Activated naive CD8-positive, alpha-beta T cell treated with anti-CD3 and anti-CD28 coated beads, Interleukin-2, amount 10 ng/mL, durations not matched to agents 7 days and 5 days (primary cell): ENCODE results near the gene LRRC39. TPM values are rescaled to one million over a fixed set of nuclear protein-coding genes. Genes with fewer than 3 reads are reported as not detected.
A peak's percentile ranks its signal among the peaks of the same experiment; 100 is the strongest.
"Not testable (repeated sequence)": the region's sequence is repeated elsewhere in the genome, so short reads cannot be mapped to it uniquely, and the experiment has no call there.

Experiments
- ATAC-seq: fragments of 150-1000 bp; cut with Tn5 transposase; one replicate; pipeline ENCODE4 v1.10.0; 2021; ENCODE audit warnings: low read depth, moderate library complexity
- POLR2A ChIA-PET: fragments of 350-600 bp; sonication (Branson Sonifier 250); formaldehyde crosslinking; loops from one replicate; lab custom pipeline; 2021; ENCODE audit warnings: antibody characterized with exemption; lab: Charles Lee
- DNase-seq: peaks from one replicate; pipeline ENCODE4 v3.0.0; 2021
- H3K27ac Mint-ChIP-seq: one replicate; pipeline ENCODE4 v1.8.0; 2022; ENCODE audit warnings: mild to moderate bottlenecking, mixed read lengths
- H3K27me3 Mint-ChIP-seq: one replicate; pipeline ENCODE4 v1.8.0; 2022; ENCODE audit warnings: mild to moderate bottlenecking, moderate library complexity, mixed read lengths
- H3K36me3 Mint-ChIP-seq: one replicate; pipeline ENCODE4 v1.8.0; 2021; ENCODE audit warnings: mild to moderate bottlenecking, mixed read lengths
- H3K4me1 Mint-ChIP-seq: one replicate; pipeline ENCODE4 v1.8.0; 2021; ENCODE audit warnings: mixed read lengths
- H3K4me3 Mint-ChIP-seq: one replicate; pipeline ENCODE4 v1.8.0; 2022; ENCODE audit warnings: mild to moderate bottlenecking, moderate library complexity, mixed read lengths
- H3K9me3 Mint-ChIP-seq: one replicate; pipeline ENCODE4 v1.8.0; 2021; ENCODE audit warnings: mixed read lengths
- total RNA-seq, 2 experiments: library from RNA; stranded (reverse); gene quantifications; one replicate each; pipeline ENCODE4 v1.2.3, GENCODE V29; 2021

Gene LRRC39
- total RNA-seq, result under 1 TPM; 0.94 to 0.96 TPM

- DNase-seq (no peak), ATAC-seq (no peak)
- POLR2A ChIA-PET, result no interaction called here
- Mint-ChIP-seq H3K4me3 (no peak within 1 kb of the TSS), H3K9me3 (no peaks in the 10 kb centered on the region), H3K36me3 (peaks cover 1% of the 10 kb centered on the region), H3K27ac (no peak within 1 kb of the TSS), H3K4me1 (no peaks in the 10 kb centered on the region), H3K27me3 (peaks cover 3% of the 10 kb centered on the region)
These were observed at the start of gene LRRC39 for GRCh38 chr1:100178091-100178490. TSS of gene LRRC39 (minus strand) at chr1:100178256. CDS start at chr1:100168516, 9,740 bp downstream.

- POLR2A ChIA-PET, result interaction anchor here (1.0 kb wide), 1 partner anchor 27 kb away, joined by 3 read pairs; the partner anchor contains the start of gene DBT
- Mint-ChIP-seq H3K9me3 (peaks cover 1% of the 10 kb centered on the region), H3K4me3 (no peak overlapping the region), H3K36me3 (peaks cover 30% of the 10 kb centered on the region), H3K4me1 (peaks cover 11% of the 10 kb centered on the region), H3K27ac (no peak overlapping the region), H3K27me3 (no peaks in the 10 kb centered on the region)
- ATAC-seq (no peak), DNase-seq (no peak)
These were observed 44.4 kb upstream of the LRRC39 start for GRCh38 chr1:100222428-100222827.

GRCh38 chr1:100219883-100220282, 41.8 kb upstream of the LRRC39 start:
- H3K9me3 Mint-ChIP-seq, result peaks cover 1% of the 10 kb centered on the region
- POLR2A ChIA-PET, result no interaction called here
- no peaks in the 10 kb centered on the region for H3K27me3 Mint-ChIP-seq
- peak overlapping the region; percentile 3 for H3K27ac Mint-ChIP-seq
- peaks cover 31% of the 10 kb centered on the region for H3K36me3 Mint-ChIP-seq
- H3K4me3 Mint-ChIP-seq, result no peak overlapping the region
- ATAC-seq (no peak), DNase-seq (no peak)
- peaks cover 11% of the 10 kb centered on the region for H3K4me1 Mint-ChIP-seq

GRCh38 chr1:100219457-100219856, 41.4 kb upstream of the LRRC39 start:
- Mint-ChIP-seq H3K9me3 (peaks cover 1% of the 10 kb centered on the region), H3K36me3 (peaks cover 31% of the 10 kb centered on the region), H3K4me1 (peaks cover 11% of the 10 kb centered on the region), H3K27ac (peak overlapping the region; percentile 3), H3K27me3 (no peaks in the 10 kb centered on the region), H3K4me3 (no peak overlapping the region)
- DNase-seq (no peak), ATAC-seq (no peak)
- POLR2A ChIA-PET, result no interaction called here

GRCh38 chr1:100217834-100218233, 39.8 kb upstream of the LRRC39 start:
- ATAC-seq (no peak), DNase-seq (no peak)
- no peak overlapping the region for H3K4me3 Mint-ChIP-seq
- H3K27ac Mint-ChIP-seq, result no peak overlapping the region
- peaks cover 1% of the 10 kb centered on the region for H3K9me3 Mint-ChIP-seq
- H3K27me3 Mint-ChIP-seq, result no peaks in the 10 kb centered on the region
- POLR2A ChIA-PET, result no interaction called here
- H3K4me1 Mint-ChIP-seq, result peaks cover 7% of the 10 kb centered on the region
- H3K36me3 Mint-ChIP-seq, result peaks cover 32% of the 10 kb centered on the region

GRCh38 chr1:100215101-100215500, 37.0 kb upstream of the LRRC39 start:
- Mint-ChIP-seq H3K27me3 (no peaks in the 10 kb centered on the region), H3K4me3 (no peak overlapping the region), H3K9me3 (peaks cover 1% of the 10 kb centered on the region), H3K36me3 (peaks cover 26% of the 10 kb centered on the region), H3K27ac (no peak overlapping the region), H3K4me1 (peaks cover 5% of the 10 kb centered on the region)
- no peak for DNase-seq
- POLR2A ChIA-PET, result no interaction called here
- ATAC-seq, result no peak

- no peaks in the 10 kb centered on the region for H3K9me3 Mint-ChIP-seq
- H3K4me1 Mint-ChIP-seq, result no peaks in the 10 kb centered on the region
- no peak for DNase-seq
- H3K36me3 Mint-ChIP-seq, result peaks cover 21% of the 10 kb centered on the region
- POLR2A ChIA-PET, result no interaction called here
- H3K27me3 Mint-ChIP-seq, result no peaks in the 10 kb centered on the region
- H3K27ac Mint-ChIP-seq, result no peak overlapping the region
- no peak for ATAC-seq
- H3K4me3 Mint-ChIP-seq, result no peak overlapping the region
These were observed 35.1 kb upstream of the LRRC39 start for GRCh38 chr1:100213141-100213540.

- H3K9me3 Mint-ChIP-seq, result peaks cover 10% of the 10 kb centered on the region
- H3K36me3 Mint-ChIP-seq, result peaks cover 52% of the 10 kb centered on the region
- DNase-seq (no peak), ATAC-seq (no peak)
- POLR2A ChIA-PET, result no interaction called here
- no peak overlapping the region for H3K27ac Mint-ChIP-seq
- H3K4me3 Mint-ChIP-seq, result no peak overlapping the region
- H3K4me1 Mint-ChIP-seq, result peaks cover under 1% of the 10 kb centered on the region
- H3K27me3 Mint-ChIP-seq, result no peaks in the 10 kb centered on the region
These were observed 28.2 kb upstream of the LRRC39 start for GRCh38 chr1:100206301-100206700.

- H3K4me1 Mint-ChIP-seq, H3K27me3 Mint-ChIP-seq, H3K4me3 Mint-ChIP-seq, ATAC-seq, POLR2A ChIA-PET, DNase-seq, H3K27ac Mint-ChIP-seq: not testable (repeated sequence)
- peaks cover 15% of the 10 kb centered on the region for H3K9me3 Mint-ChIP-seq
- peaks cover 59% of the 10 kb centered on the region for H3K36me3 Mint-ChIP-seq
These were observed 27.5 kb upstream of the LRRC39 start for GRCh38 chr1:100205593-100205992.

GRCh38 chr1:100205103-100205502, 27.0 kb upstream of the LRRC39 start:
- Mint-ChIP-seq H3K9me3 (peaks cover 15% of the 10 kb centered on the region), H3K36me3 (peaks cover 60% of the 10 kb centered on the region)
- H3K27me3 Mint-ChIP-seq, H3K4me3 Mint-ChIP-seq, ATAC-seq, H3K4me1 Mint-ChIP-seq, POLR2A ChIA-PET, H3K27ac Mint-ChIP-seq, DNase-seq: not testable (repeated sequence)

GRCh38 chr1:100202703-100203102, 24.6 kb upstream of the LRRC39 start:
- ATAC-seq, H3K4me1 Mint-ChIP-seq, H3K27ac Mint-ChIP-seq, H3K27me3 Mint-ChIP-seq, H3K4me3 Mint-ChIP-seq, DNase-seq, POLR2A ChIA-PET: not testable (repeated sequence)
- peaks cover 63% of the 10 kb centered on the region for H3K36me3 Mint-ChIP-seq
- H3K9me3 Mint-ChIP-seq, result peaks cover 15% of the 10 kb centered on the region

- H3K4me1 Mint-ChIP-seq, H3K4me3 Mint-ChIP-seq, H3K27me3 Mint-ChIP-seq, POLR2A ChIA-PET, H3K9me3 Mint-ChIP-seq, DNase-seq, H3K27ac Mint-ChIP-seq, ATAC-seq: not testable (repeated sequence)
- H3K36me3 Mint-ChIP-seq, result peaks cover 65% of the 10 kb centered on the region
These were observed 22.0 kb upstream of the LRRC39 start for GRCh38 chr1:100200060-100200459.

- POLR2A ChIA-PET, result no interaction called here
- no peak for DNase-seq
- no peak for ATAC-seq
- Mint-ChIP-seq H3K4me1 (peaks cover 3% of the 10 kb centered on the region), H3K36me3 (peaks cover 52% of the 10 kb centered on the region), H3K9me3 (peaks cover 5% of the 10 kb centered on the region), H3K27ac (no peak overlapping the region), H3K27me3 (no peaks in the 10 kb centered on the region), H3K4me3 (no peak overlapping the region)
These were observed 20.5 kb upstream of the LRRC39 start for GRCh38 chr1:100198596-100198995.

GRCh38 chr1:100188617-100189016, 10.6 kb upstream of the LRRC39 start:
- H3K27ac Mint-ChIP-seq, result no peak overlapping the region
- ATAC-seq (no peak), DNase-seq (no peak)
- no peaks in the 10 kb centered on the region for H3K9me3 Mint-ChIP-seq
- no peak overlapping the region for H3K4me3 Mint-ChIP-seq
- H3K27me3 Mint-ChIP-seq, result no peaks in the 10 kb centered on the region
- H3K36me3 Mint-ChIP-seq, result peaks cover 22% of the 10 kb centered on the region
- POLR2A ChIA-PET, result no interaction called here
- no peaks in the 10 kb centered on the region for H3K4me1 Mint-ChIP-seq

GRCh38 chr1:100187912-100188311, 9.9 kb upstream of the LRRC39 start:
- H3K27me3 Mint-ChIP-seq, result no peaks in the 10 kb centered on the region
- POLR2A ChIA-PET, result no interaction called here
- H3K27ac Mint-ChIP-seq, result no peak overlapping the region
- ATAC-seq (no peak), DNase-seq (no peak)
- H3K9me3 Mint-ChIP-seq, result no peaks in the 10 kb centered on the region
- H3K4me1 Mint-ChIP-seq, result no peaks in the 10 kb centered on the region
- no peak overlapping the region for H3K4me3 Mint-ChIP-seq
- H3K36me3 Mint-ChIP-seq, result peaks cover 21% of the 10 kb centered on the region
